HL-60 (cell line): ENCODE results near the gene OPTC.

Experiments used
- DNase-seq, 2 experiments: peaks; one replicate each; pipeline ENCODE4 v3.0.0-alpha.2; 2010 to 2020; ENCODE audit warnings: low read depth in 1 of 2, low spot score in 1 of 2
- H3K27ac ChIP-seq: fragments of 250-450 bp; sonication (Bioruptor Pico); replicated peaks from 2 replicates; pipeline ENCODE4 v1.5.1; 2020; ENCODE audit warnings: mild to moderate bottlenecking, moderate library complexity
- H3K27me3 ChIP-seq: fragments of 250-450 bp; sonication (Bioruptor Pico); 2 replicates; pipeline ENCODE4 v1.5.1; 2021; ENCODE audit warnings: mild to moderate bottlenecking, moderate library complexity; ENCODE audit not compliant: insufficient read depth, poor library complexity, severe bottlenecking
- H3K4me3 ChIP-seq: replicated peaks from 2 replicates; pipeline ENCODE4 v1.5.1; 2011; ENCODE audit warnings: mild to moderate bottlenecking, control low read depth, low read length; ENCODE audit not compliant: insufficient read depth
- GABPA ChIP-seq: IDR thresholded peaks from 2 replicates; pipeline ENCODE4 v1.6.1; 2012; ENCODE audit warnings: low read depth
- POLR2AphosphoS5 ChIP-seq: IDR thresholded peaks from 2 replicates; pipeline ENCODE4 v1.6.1; 2012; ENCODE audit warnings: low read depth
- SPI1 ChIP-seq: IDR thresholded peaks from 2 replicates; pipeline ENCODE4 v1.6.1; 2012; ENCODE audit warnings: low read depth, mild to moderate bottlenecking, borderline replicate concordance
- TF ChIP-seq, protein P1 (sequence below): IDR thresholded peaks from 2 replicates; pipeline ENCODE4 v1.6.1; 2012; ENCODE audit warnings: low read depth; ENCODE audit not compliant: insufficient replicate concordance
- TF ChIP-seq, protein P2 (sequence below): IDR thresholded peaks from one replicate; pipeline ENCODE4 v1.5.1; 2011; ENCODE audit warnings: low read length, control low read depth, inconsistent platforms; ENCODE audit not compliant: insufficient read depth

The OPTC gene

DNA sequence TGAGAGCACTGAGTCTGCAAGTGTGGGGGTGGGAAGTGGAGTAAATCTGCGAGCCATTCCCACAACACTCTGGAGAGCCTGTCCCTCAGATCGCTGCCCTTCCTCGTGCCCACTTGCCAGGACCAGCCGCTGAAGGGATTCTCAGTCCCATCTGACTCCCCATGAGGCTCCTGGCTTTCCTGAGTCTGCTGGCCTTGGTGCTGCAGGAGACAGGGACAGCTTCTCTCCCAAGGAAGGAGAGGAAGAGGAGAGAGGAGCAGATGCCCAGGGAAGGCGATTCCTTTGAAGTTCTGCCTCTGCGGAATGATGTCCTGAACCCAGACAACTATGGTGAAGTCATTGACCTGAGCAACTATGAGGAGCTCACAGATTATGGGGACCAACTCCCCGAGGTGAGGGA is 1.9 kb downstream of the OPTC start:
- Histone ChIP-seq H3K27me3 (peaks cover 4% of the 10 kb centered on the region), H3K27ac (no peak overlapping the region), H3K4me3 (no peak overlapping the region)
- DNase-seq: no peak
- TF ChIP-seq POLR2AphosphoS5 (no peak), GABPA (no peak), SPI1 (no peak)
- TF ChIP-seq, protein P1, sequence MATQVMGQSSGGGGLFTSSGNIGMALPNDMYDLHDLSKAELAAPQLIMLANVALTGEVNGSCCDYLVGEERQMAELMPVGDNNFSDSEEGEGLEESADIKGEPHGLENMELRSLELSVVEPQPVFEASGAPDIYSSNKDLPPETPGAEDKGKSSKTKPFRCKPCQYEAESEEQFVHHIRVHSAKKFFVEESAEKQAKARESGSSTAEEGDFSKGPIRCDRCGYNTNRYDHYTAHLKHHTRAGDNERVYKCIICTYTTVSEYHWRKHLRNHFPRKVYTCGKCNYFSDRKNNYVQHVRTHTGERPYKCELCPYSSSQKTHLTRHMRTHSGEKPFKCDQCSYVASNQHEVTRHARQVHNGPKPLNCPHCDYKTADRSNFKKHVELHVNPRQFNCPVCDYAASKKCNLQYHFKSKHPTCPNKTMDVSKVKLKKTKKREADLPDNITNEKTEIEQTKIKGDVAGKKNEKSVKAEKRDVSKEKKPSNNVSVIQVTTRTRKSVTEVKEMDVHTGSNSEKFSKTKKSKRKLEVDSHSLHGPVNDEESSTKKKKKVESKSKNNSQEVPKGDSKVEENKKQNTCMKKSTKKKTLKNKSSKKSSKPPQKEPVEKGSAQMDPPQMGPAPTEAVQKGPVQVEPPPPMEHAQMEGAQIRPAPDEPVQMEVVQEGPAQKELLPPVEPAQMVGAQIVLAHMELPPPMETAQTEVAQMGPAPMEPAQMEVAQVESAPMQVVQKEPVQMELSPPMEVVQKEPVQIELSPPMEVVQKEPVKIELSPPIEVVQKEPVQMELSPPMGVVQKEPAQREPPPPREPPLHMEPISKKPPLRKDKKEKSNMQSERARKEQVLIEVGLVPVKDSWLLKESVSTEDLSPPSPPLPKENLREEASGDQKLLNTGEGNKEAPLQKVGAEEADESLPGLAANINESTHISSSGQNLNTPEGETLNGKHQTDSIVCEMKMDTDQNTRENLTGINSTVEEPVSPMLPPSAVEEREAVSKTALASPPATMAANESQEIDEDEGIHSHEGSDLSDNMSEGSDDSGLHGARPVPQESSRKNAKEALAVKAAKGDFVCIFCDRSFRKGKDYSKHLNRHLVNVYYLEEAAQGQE: no peak
- TF ChIP-seq, protein P2, sequence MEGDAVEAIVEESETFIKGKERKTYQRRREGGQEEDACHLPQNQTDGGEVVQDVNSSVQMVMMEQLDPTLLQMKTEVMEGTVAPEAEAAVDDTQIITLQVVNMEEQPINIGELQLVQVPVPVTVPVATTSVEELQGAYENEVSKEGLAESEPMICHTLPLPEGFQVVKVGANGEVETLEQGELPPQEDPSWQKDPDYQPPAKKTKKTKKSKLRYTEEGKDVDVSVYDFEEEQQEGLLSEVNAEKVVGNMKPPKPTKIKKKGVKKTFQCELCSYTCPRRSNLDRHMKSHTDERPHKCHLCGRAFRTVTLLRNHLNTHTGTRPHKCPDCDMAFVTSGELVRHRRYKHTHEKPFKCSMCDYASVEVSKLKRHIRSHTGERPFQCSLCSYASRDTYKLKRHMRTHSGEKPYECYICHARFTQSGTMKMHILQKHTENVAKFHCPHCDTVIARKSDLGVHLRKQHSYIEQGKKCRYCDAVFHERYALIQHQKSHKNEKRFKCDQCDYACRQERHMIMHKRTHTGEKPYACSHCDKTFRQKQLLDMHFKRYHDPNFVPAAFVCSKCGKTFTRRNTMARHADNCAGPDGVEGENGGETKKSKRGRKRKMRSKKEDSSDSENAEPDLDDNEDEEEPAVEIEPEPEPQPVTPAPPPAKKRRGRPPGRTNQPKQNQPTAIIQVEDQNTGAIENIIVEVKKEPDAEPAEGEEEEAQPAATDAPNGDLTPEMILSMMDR: no peak

DNA sequence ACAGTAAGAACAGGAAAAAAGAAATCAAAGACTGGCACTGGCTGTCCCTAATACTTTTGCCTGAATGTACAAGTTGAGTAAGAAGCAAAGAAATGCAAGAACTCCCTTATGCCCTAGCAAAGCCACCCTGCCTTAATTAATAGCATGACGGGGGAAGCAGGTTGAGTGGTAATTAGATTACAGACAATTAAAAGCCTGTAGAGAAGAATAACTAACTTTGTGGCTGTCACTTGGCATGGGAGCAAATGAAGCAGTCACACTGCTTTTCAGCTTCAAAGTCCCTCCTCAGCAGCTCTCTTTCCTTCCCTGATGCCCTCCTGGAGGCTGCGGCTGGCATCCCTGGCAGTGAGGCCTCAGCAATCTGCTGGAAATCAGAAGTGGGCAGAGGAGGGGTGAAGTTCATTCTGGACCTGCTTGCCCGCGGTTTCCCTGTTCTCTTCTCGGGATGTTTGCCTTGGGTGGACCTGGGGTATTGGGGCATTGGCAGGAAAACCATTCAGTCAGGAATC is 3.4 kb downstream of the OPTC start:
- Histone ChIP-seq H3K27me3 (no peaks in the 10 kb centered on the region), H3K27ac (no peak overlapping the region), H3K4me3 (no peak overlapping the region)
- DNase-seq: no peak
- TF ChIP-seq, protein P1: no peak
- TF ChIP-seq GABPA (no peak), SPI1 (no peak), POLR2AphosphoS5 (no peak)
- TF ChIP-seq, protein P2: no peak

DNA sequence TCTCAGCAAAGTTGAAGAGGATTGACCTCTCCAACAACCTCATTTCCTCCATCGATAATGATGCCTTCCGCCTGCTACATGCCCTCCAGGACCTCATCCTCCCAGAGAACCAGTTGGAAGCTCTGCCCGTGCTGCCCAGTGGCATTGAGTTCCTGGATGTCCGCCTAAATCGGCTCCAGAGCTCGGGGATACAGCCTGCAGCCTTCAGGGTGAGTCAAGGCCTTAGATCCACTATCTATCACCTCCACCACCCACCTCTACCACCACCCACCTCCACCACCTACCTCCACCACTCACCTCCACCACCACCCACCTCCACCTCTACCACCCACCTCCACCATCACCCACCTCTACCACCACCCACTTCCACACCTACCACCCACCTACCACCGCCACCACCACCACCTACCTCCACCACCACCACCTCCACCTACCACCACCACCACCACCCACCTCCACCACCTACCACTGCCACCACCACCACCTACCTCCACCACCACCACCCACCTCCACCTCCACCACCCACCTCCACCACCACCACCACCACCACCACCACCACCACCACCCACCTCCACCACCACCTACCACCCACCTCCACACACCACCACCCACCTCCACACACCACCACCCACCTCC is 5.8 kb downstream of the OPTC start:
- TF ChIP-seq SPI1: no peak
- TF ChIP-seq POLR2AphosphoS5: no peak
- TF ChIP-seq, protein P1: no peak
- no peak for TF ChIP-seq GABPA
- TF ChIP-seq, protein P2: no peak
- DNase-seq: no peak
- Histone ChIP-seq H3K4me3 (no peak overlapping the region), H3K27me3 (no peaks in the 10 kb centered on the region), H3K27ac (no peak overlapping the region)
